ENCODE measurements around the gene RADX. TPM values are rescaled to one million over a fixed set of nuclear protein-coding genes. Genes with fewer than 3 reads are reported as not detected.

RADX gene
- 1 to 10 TPM; 4.3 to 5.2 (median 4.3) TPM for total RNA-seq

GRCh38 chrX:106611679-106612392 lies at the start of gene RADX:
Gene RADX (plus strand): TSS chrX:106611978. CDS start chrX:106612081, 103 bp downstream.
- DNase-seq = peak; percentile 80
- Mint-ChIP-seq H3K9me3 (no peaks in the 10 kb centered on the region), H3K36me3 (ENCODE audit: insufficient read depth) (no peaks in the 10 kb centered on the region), H3K27me3 (ENCODE audit: low read depth) (no peaks in the 10 kb centered on the region), H3K4me3 (peak within 1 kb of the TSS; percentile 91), H3K4me1 (ENCODE audit: low read depth) (peaks cover 30% of the 10 kb centered on the region)
- ATAC-seq = peak; percentile 97 to 98

- H3K9me3 Mint-ChIP-seq = no peaks in the 10 kb centered on the region
- no peaks in the 10 kb centered on the region for H3K4me1 Mint-ChIP-seq (ENCODE audit: low read depth)
- H3K4me3 Mint-ChIP-seq = no peak overlapping the region
- no peaks in the 10 kb centered on the region for H3K36me3 Mint-ChIP-seq (ENCODE audit: insufficient read depth)
- H3K27me3 Mint-ChIP-seq (ENCODE audit: low read depth) = peaks cover 10% of the 10 kb centered on the region
- no peak for ATAC-seq
- no peak for DNase-seq
Measured at GRCh38 chrX:106564986-106565385, 46.8 kb upstream of the RADX start.

GRCh38 chrX:106566362-106566761 lies 45.4 kb upstream of the RADX start:
- no peaks in the 10 kb centered on the region for H3K9me3 Mint-ChIP-seq
- no peak for DNase-seq
- no peak for ATAC-seq
- H3K36me3 Mint-ChIP-seq (ENCODE audit: insufficient read depth) = no peaks in the 10 kb centered on the region
- H3K4me1 Mint-ChIP-seq (ENCODE audit: low read depth) = no peaks in the 10 kb centered on the region
- H3K4me3 Mint-ChIP-seq = no peak overlapping the region
- peaks cover 10% of the 10 kb centered on the region for H3K27me3 Mint-ChIP-seq (ENCODE audit: low read depth)

GRCh38 chrX:106581856-106582255 lies 29.9 kb upstream of the RADX start:
- Mint-ChIP-seq H3K4me1 (ENCODE audit: low read depth) (no peaks in the 10 kb centered on the region), H3K4me3 (no peak overlapping the region), H3K9me3 (no peaks in the 10 kb centered on the region), H3K36me3 (ENCODE audit: insufficient read depth) (no peaks in the 10 kb centered on the region), H3K27me3 (ENCODE audit: low read depth) (peaks cover 1% of the 10 kb centered on the region)
- no peak for ATAC-seq
- DNase-seq = no peak

- Mint-ChIP-seq H3K4me1 (ENCODE audit: low read depth) (peaks cover 4% of the 10 kb centered on the region), H3K27me3 (ENCODE audit: low read depth) (no peaks in the 10 kb centered on the region), H3K4me3 (no peak overlapping the region), H3K9me3 (no peaks in the 10 kb centered on the region), H3K36me3 (ENCODE audit: insufficient read depth) (no peaks in the 10 kb centered on the region)
- DNase-seq = no peak
- no peak for ATAC-seq
Measured at GRCh38 chrX:106585478-106585877, 26.3 kb upstream of the RADX start.

GRCh38 chrX:106588801-106589200 lies 23.0 kb upstream of the RADX start:
- no peaks in the 10 kb centered on the region for H3K36me3 Mint-ChIP-seq (ENCODE audit: insufficient read depth)
- H3K9me3 Mint-ChIP-seq = no peaks in the 10 kb centered on the region

GRCh38 chrX:106599411-106599810 lies 12.4 kb upstream of the RADX start:
- H3K4me1 Mint-ChIP-seq (ENCODE audit: low read depth) = no peaks in the 10 kb centered on the region
- no peaks in the 10 kb centered on the region for H3K36me3 Mint-ChIP-seq (ENCODE audit: insufficient read depth)
- H3K27me3 Mint-ChIP-seq (ENCODE audit: low read depth) = peaks cover 2% of the 10 kb centered on the region
- no peak overlapping the region for H3K4me3 Mint-ChIP-seq
- no peaks in the 10 kb centered on the region for H3K9me3 Mint-ChIP-seq
- no peak for ATAC-seq
- DNase-seq = no peak

More at GRCh38 chrX:106588801-106589200, 23.0 kb upstream of the RADX start:
- no peak for DNase-seq
- Mint-ChIP-seq H3K4me3 (no peak overlapping the region), H3K27me3 (ENCODE audit: low read depth) (peaks cover 2% of the 10 kb centered on the region), H3K4me1 (ENCODE audit: low read depth) (peaks cover 4% of the 10 kb centered on the region)
- peak; percentile 79 to 92 for ATAC-seq

- no peak for DNase-seq
- ATAC-seq = no peak
- Mint-ChIP-seq H3K36me3 (ENCODE audit: insufficient read depth) (no peaks in the 10 kb centered on the region), H3K9me3 (no peaks in the 10 kb centered on the region), H3K4me1 (ENCODE audit: low read depth) (peaks cover 13% of the 10 kb centered on the region), H3K4me3 (no peak overlapping the region), H3K27me3 (ENCODE audit: low read depth) (no peaks in the 10 kb centered on the region)
Measured at GRCh38 chrX:106606571-106606970, 5.2 kb upstream of the RADX start.

GRCh38 chrX:106608016-106608415 lies 3.8 kb upstream of the RADX start:
- H3K27me3 Mint-ChIP-seq (ENCODE audit: low read depth) = no peaks in the 10 kb centered on the region
- no peaks in the 10 kb centered on the region for H3K9me3 Mint-ChIP-seq
- ATAC-seq (no peak), DNase-seq (no peak)
- peaks cover 22% of the 10 kb centered on the region for H3K4me1 Mint-ChIP-seq (ENCODE audit: low read depth)
- no peak overlapping the region for H3K4me3 Mint-ChIP-seq
- no peaks in the 10 kb centered on the region for H3K36me3 Mint-ChIP-seq (ENCODE audit: insufficient read depth)

GRCh38 chrX:106611317-106611678 lies 480 bp upstream of the RADX start:
- ATAC-seq (peak in 1 of 2 donors; percentile 6), DNase-seq (no peak)
- peaks cover 30% of the 10 kb centered on the region for H3K4me1 Mint-ChIP-seq (ENCODE audit: low read depth)
- no peaks in the 10 kb centered on the region for H3K27me3 Mint-ChIP-seq (ENCODE audit: low read depth)
- no peaks in the 10 kb centered on the region for H3K9me3 Mint-ChIP-seq
- H3K4me3 Mint-ChIP-seq = peak overlapping the region; percentile 91
- no peaks in the 10 kb centered on the region for H3K36me3 Mint-ChIP-seq (ENCODE audit: insufficient read depth)

- H3K4me3 Mint-ChIP-seq = peak overlapping the region; percentile 91
- no peaks in the 10 kb centered on the region for H3K36me3 Mint-ChIP-seq (ENCODE audit: insufficient read depth)
- H3K9me3 Mint-ChIP-seq = no peaks in the 10 kb centered on the region
- DNase-seq = no peak
- no peaks in the 10 kb centered on the region for H3K27me3 Mint-ChIP-seq (ENCODE audit: low read depth)
- peak in 1 of 2 donors; percentile 11 for ATAC-seq
- peaks cover 30% of the 10 kb centered on the region for H3K4me1 Mint-ChIP-seq (ENCODE audit: low read depth)
Measured at GRCh38 chrX:106612393-106612763, 600 bp downstream of the RADX start.

- H3K9me3 Mint-ChIP-seq = no peaks in the 10 kb centered on the region
Measured at GRCh38 chrX:106613277-106613676, 1.5 kb downstream of the RADX start.

GRCh38 chrX:106615041-106615440 lies 3.3 kb downstream of the RADX start:
- no peaks in the 10 kb centered on the region for H3K9me3 Mint-ChIP-seq
- H3K4me1 Mint-ChIP-seq (ENCODE audit: low read depth) = peaks cover 19% of the 10 kb centered on the region
- DNase-seq (no peak), ATAC-seq (no peak)
- H3K36me3 Mint-ChIP-seq (ENCODE audit: insufficient read depth) = peaks cover 1% of the 10 kb centered on the region
- H3K4me3 Mint-ChIP-seq = no peak overlapping the region
- no peaks in the 10 kb centered on the region for H3K27me3 Mint-ChIP-seq (ENCODE audit: low read depth)

More at GRCh38 chrX:106613277-106613676, 1.5 kb downstream of the RADX start:
- no peak for ATAC-seq
- no peaks in the 10 kb centered on the region for H3K27me3 Mint-ChIP-seq (ENCODE audit: low read depth)
- no peak for DNase-seq
- peaks cover 23% of the 10 kb centered on the region for H3K4me1 Mint-ChIP-seq (ENCODE audit: low read depth)
- H3K4me3 Mint-ChIP-seq = peak overlapping the region; percentile 91
- H3K36me3 Mint-ChIP-seq (ENCODE audit: insufficient read depth) = peaks cover 1% of the 10 kb centered on the region

GRCh38 chrX:106619797-106620196 lies 8.0 kb downstream of the RADX start:
- no peak for ATAC-seq
- H3K36me3 Mint-ChIP-seq (ENCODE audit: insufficient read depth) = peaks cover 1% of the 10 kb centered on the region
- H3K4me3 Mint-ChIP-seq = no peak overlapping the region
- no peaks in the 10 kb centered on the region for H3K9me3 Mint-ChIP-seq
- H3K4me1 Mint-ChIP-seq (ENCODE audit: low read depth) = peaks cover 3% of the 10 kb centered on the region
- no peaks in the 10 kb centered on the region for H3K27me3 Mint-ChIP-seq (ENCODE audit: low read depth)
- DNase-seq = no peak

GRCh38 chrX:106621836-106622235 lies 10.1 kb downstream of the RADX start:
- no peaks in the 10 kb centered on the region for H3K27me3 Mint-ChIP-seq (ENCODE audit: low read depth)
- no peak for DNase-seq
- H3K9me3 Mint-ChIP-seq = no peaks in the 10 kb centered on the region

More at GRCh38 chrX:106621836-106622235, 10.1 kb downstream of the RADX start:
- Mint-ChIP-seq H3K4me1 (ENCODE audit: low read depth) (no peaks in the 10 kb centered on the region), H3K4me3 (no peak overlapping the region), H3K36me3 (ENCODE audit: insufficient read depth) (peaks cover 1% of the 10 kb centered on the region)
- no peak for ATAC-seq
